H1 (cell line): ENCODE data around the gene RPIA.

Experiments
- CHD2 ChIP-seq: IDR thresholded peaks from 2 replicates; pipeline ENCODE4 v1.6.1; 2012; ENCODE audit warnings: low read length, improper control_type of control experiment
- CREB1 ChIP-seq: IDR thresholded peaks from 2 replicates; pipeline ENCODE4 v1.6.1; 2012; ENCODE audit warnings: inconsistent platforms
- CTCF ChIP-seq, 3 experiments: IDR thresholded peaks; 1 replicate in 2 of 3; 2 replicates in 1 of 3; pipeline versions ENCODE4 v1.5.1 to v1.6.1; 2011; ENCODE audit warnings: low read length in 3 of 3, mild to moderate bottlenecking in 3 of 3, inconsistent platforms in 2 of 3, low read depth in 1 of 3, moderate library complexity in 1 of 3; ENCODE audit not compliant: insufficient read depth in 1 of 3; ENCODE audit errors: control extremely low read depth in 1 of 3
- EGR1 ChIP-seq: IDR thresholded peaks from 2 replicates; pipeline ENCODE4 v1.6.1; 2011; ENCODE audit warnings: low read depth, low read length, borderline replicate concordance
- GABPA ChIP-seq: IDR thresholded peaks from 2 replicates; pipeline ENCODE4 v1.6.1; 2011; ENCODE audit warnings: mild to moderate bottlenecking, low read length, moderate library complexity, borderline replicate concordance; ENCODE audit not compliant: insufficient read depth
- GTF2F1 ChIP-seq: IDR thresholded peaks from 2 replicates; pipeline ENCODE4 v1.6.1; 2012; ENCODE audit warnings: low read depth, low read length, improper control_type of control experiment, borderline replicate concordance
- KDM1A ChIP-seq: fragments of 200-600, 300-600 bp; sonication (generic); IDR thresholded peaks from 2 replicates; pipeline ENCODE4 v1.7.1; 2016; ENCODE audit warnings: mild to moderate bottlenecking, low read length, borderline replicate concordance
- NANOG ChIP-seq: IDR thresholded peaks from 2 replicates; pipeline ENCODE4 v1.6.1; 2011; ENCODE audit warnings: low read length, low read depth, mild to moderate bottlenecking, inconsistent platforms; ENCODE audit not compliant: insufficient read depth, poor library complexity, severe bottlenecking
- POLR2A ChIP-seq, 2 experiments: IDR thresholded peaks; 1 replicate in 1 of 2; 2 replicates in 1 of 2; pipeline ENCODE4 v1.6.1; 2011; ENCODE audit warnings: low read depth in 2 of 2, low read length in 2 of 2, mild to moderate bottlenecking in 2 of 2; ENCODE audit errors: control extremely low read depth in 1 of 2
- POLR2AphosphoS5 ChIP-seq: IDR thresholded peaks from 2 replicates; pipeline ENCODE4 v1.6.1; 2011; ENCODE audit warnings: low read depth, low read length
- RAD21 ChIP-seq, 2 experiments: IDR thresholded peaks in 1 of 2; conservative IDR thresholded peaks in 1 of 2; 2 replicates each; pipeline ENCODE4 v1.6.1; 2011; ENCODE audit warnings: low read depth in 2 of 2, low read length in 2 of 2, improper control_type of control experiment in 1 of 2, inconsistent platforms in 1 of 2, mild to moderate bottlenecking in 1 of 2, moderate library complexity in 1 of 2
- RXRA ChIP-seq: IDR thresholded peaks from 2 replicates; pipeline ENCODE4 v1.6.1; 2011; ENCODE audit warnings: low read depth, mild to moderate bottlenecking, low read length, moderate library complexity; ENCODE audit not compliant: insufficient read depth
- SIN3A ChIP-seq, 2 experiments: IDR thresholded peaks in 1 of 2; conservative IDR thresholded peaks in 1 of 2; 2 replicates each; pipeline ENCODE4 v1.6.1; 2011 to 2012; ENCODE audit warnings: low read length in 2 of 2, improper control_type of control experiment in 1 of 2, low read depth in 1 of 2, mild to moderate bottlenecking in 1 of 2
- TCF12 ChIP-seq: IDR thresholded peaks from 2 replicates; pipeline ENCODE4 v1.6.1; 2011; ENCODE audit warnings: low read depth, mild to moderate bottlenecking, low read length

- no peak for TF ChIP-seq CTCF (IDR thresholded peaks at IDR 0.05; ENCODE audit: control extremely low read depth in 1 of 3, insufficient read depth in 1 of 3, low read depth in 1 of 3, low read length in 3 of 3)
- no peak for TF ChIP-seq CREB1
- TF ChIP-seq SIN3A (conservative IDR thresholded peaks at IDR 0.05 in 1 of 2, IDR thresholded peaks at IDR 0.05 in 1 of 2; ENCODE audit: low read depth in 1 of 2, low read length in 2 of 2): no peak
- TF ChIP-seq KDM1A: no peak
- TF ChIP-seq POLR2AphosphoS5: no peak
- TF ChIP-seq POLR2A (IDR thresholded peaks at IDR 0.05; ENCODE audit: control extremely low read depth in 1 of 2, low read depth in 2 of 2, low read length in 2 of 2): no peak
- TF ChIP-seq EGR1: no peak
- no peak for TF ChIP-seq RXRA
- no peak for TF ChIP-seq GTF2F1
- no peak for TF ChIP-seq GABPA
- no peak for TF ChIP-seq NANOG
- TF ChIP-seq RAD21 (IDR thresholded peaks at IDR 0.05 in 1 of 2, conservative IDR thresholded peaks at IDR 0.05 in 1 of 2; ENCODE audit: low read depth in 2 of 2, low read length in 2 of 2): no peak
- no peak for TF ChIP-seq CHD2
- no peak for TF ChIP-seq TCF12
Measured at GRCh38 chr2:88720399-88720798, 28.9 kb downstream of the RPIA start.
